Ovary (tissue), 3 donors: Measurements from ENCODE around the gene ZCCHC3.

Experiments
- EP300 ChIP-seq: sonication (generic); formaldehyde crosslinking; IDR thresholded peaks from one replicate; pipeline ENCODE4 v1.6.1; 2017; ENCODE audit warnings: antibody characterized with exemption
- POLR2A ChIP-seq: fragments of 450-650 bp; IDR thresholded peaks from one replicate; pipeline ENCODE4 v1.6.1; 2017; ENCODE audit warnings: antibody characterized with exemption, mild to moderate bottlenecking, moderate library complexity
- TF ChIP-seq, protein P1 (sequence below), 3 donors: fragments of 450-650 bp in 2 of 3; fragments of 200-600 bp in 1 of 3; IDR thresholded peaks; one replicate each; pipeline versions ENCODE4 v1.5.1 to v1.8.0; 2016 to 2022; ENCODE audit warnings: antibody characterized with exemption in 3 of 3, mild to moderate bottlenecking in 1 of 3
- donor health status: DM: no; HTN: no; CAD: no.

DNA sequence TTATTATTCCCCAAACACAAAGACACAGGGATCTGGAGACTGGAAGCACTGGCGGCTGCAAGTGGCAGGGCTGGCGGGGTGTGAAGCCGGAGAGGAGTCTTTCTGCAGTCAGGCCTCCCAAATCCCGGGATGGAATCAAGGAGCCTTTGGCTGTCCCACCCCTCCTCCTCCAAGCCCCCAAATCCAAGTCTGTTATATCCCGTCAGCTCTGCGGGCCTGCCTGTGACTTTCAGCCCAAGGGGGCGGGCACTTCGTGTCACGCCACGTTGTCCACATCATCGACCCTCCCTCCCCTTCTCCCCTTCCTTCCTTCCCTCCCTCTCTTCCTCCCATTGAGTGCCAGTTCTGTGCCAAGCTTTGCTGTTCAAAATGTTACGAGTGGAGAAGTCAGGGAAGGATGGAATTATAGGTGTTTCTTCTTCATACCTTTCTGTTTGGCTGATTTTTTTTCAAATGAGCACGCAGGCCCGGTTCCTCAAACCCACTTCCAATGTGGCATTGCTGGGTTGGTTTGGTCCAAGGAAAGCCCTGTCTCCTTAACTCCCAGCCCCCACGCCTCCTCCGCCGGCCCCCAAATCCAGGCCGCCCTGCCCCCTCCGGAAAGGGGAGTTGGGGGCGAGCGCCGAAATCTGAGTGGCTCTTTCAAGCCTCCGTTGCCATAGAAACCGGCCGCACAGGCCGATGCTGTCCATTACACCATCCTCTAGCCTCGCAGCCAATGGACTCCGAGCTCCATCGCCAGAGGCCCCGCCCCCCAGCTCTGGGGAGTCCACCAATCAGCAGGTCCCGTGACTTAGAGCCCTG lies 12.7 kb downstream of the ZCCHC3 start:
- TF ChIP-seq, protein P1, sequence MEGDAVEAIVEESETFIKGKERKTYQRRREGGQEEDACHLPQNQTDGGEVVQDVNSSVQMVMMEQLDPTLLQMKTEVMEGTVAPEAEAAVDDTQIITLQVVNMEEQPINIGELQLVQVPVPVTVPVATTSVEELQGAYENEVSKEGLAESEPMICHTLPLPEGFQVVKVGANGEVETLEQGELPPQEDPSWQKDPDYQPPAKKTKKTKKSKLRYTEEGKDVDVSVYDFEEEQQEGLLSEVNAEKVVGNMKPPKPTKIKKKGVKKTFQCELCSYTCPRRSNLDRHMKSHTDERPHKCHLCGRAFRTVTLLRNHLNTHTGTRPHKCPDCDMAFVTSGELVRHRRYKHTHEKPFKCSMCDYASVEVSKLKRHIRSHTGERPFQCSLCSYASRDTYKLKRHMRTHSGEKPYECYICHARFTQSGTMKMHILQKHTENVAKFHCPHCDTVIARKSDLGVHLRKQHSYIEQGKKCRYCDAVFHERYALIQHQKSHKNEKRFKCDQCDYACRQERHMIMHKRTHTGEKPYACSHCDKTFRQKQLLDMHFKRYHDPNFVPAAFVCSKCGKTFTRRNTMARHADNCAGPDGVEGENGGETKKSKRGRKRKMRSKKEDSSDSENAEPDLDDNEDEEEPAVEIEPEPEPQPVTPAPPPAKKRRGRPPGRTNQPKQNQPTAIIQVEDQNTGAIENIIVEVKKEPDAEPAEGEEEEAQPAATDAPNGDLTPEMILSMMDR (IDR thresholded peaks at IDR 0.05) = no peak
- TF ChIP-seq EP300 (peak; percentile 15), POLR2A (no peak)
